SK-N-MC (cell line): ENCODE measurements around the gene LRRC66.

ENCODE experiments used
- EZH2 ChIP-seq: fragments of 200-600 bp; sonication (generic); IDR thresholded peaks from one replicate; pipeline ENCODE4 v1.6.1; 2017; ENCODE audit warnings: antibody characterized with exemption
- FOXP2 ChIP-seq: optimal IDR thresholded peaks from 2 replicates; pipeline ENCODE3; 2011; ENCODE audit warnings: mild to moderate bottlenecking, moderate library complexity; ENCODE audit not compliant: insufficient read depth; ENCODE audit errors: extremely low read length, control extremely low read depth
- POLR2AphosphoS5 ChIP-seq: IDR thresholded peaks from 2 replicates; pipeline ENCODE4 v1.6.1; 2012; ENCODE audit warnings: mild to moderate bottlenecking, low read depth, low read length, borderline replicate concordance

DNA sequence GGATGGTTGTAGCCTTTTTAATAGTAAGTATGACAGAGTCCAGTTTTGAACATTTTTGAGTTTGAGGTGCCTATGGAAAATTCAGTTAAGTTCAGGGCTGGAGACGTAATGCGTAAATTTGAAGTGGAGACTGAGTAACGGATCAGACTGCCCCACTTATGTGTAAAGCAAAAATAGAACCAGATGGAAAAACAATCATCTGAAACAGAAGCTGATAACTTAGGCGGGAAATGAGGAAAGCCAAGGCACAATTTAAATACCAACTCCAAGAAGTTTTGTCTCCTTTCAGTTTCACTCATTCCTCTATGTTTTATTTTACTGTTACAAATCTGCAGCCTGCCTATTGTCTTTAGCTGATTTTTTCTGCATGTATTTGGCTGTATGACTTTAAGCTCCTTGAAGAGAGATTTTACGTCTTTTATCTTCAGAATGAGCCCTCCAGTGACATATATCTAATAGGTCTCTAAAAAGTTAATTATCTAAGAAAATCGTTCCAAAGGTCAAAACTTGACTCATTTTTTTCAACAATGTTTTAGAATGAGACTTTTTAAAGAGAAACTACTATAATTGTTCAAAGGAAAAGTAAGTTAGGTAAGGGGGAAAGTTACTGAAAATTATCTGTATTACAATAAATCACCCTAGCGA is 16.8 kb upstream of the LRRC66 start:
- TF ChIP-seq POLR2AphosphoS5 = no peak
- no peak for TF ChIP-seq EZH2
- TF ChIP-seq FOXP2 = no peak
